ENCODE results near the gene SEC61B. TPM values are rescaled to one million over a fixed set of nuclear protein-coding genes. Genes with fewer than 3 reads are reported as not detected.
A peak's percentile ranks its signal among the peaks of the same experiment; 100 is the strongest.
"Not testable (repeated sequence)": the region's sequence is repeated elsewhere in the genome, so short reads cannot be mapped to it uniquely, and the experiment has no call there.

Gene SEC61B
- total RNA-seq, 2 experiments from 2014 or later: 104 to 116 TPM

GRCh38 chr9:99184110-99184474 is 38.0 kb upstream of the SEC61B start:
- H3K4me1 Mint-ChIP-seq: peaks cover 56% of the 10 kb centered on the region

GRCh38 chr9:99184475-99185347 is 37.4 kb upstream of the SEC61B start:
- Mint-ChIP-seq H3K27me3 (no peaks in the 10 kb centered on the region), H3K27ac (no peak overlapping the region), H3K4me3 (no peak overlapping the region), H3K9me3 (no peaks in the 10 kb centered on the region), H3K36me3 (ENCODE audit: low read depth) (no peaks in the 10 kb centered on the region), H3K4me1 (peaks cover 50% of the 10 kb centered on the region)
- CTCF ChIA-PET: interaction anchor here (0.6 to 1.9 kb wide), 20 partner anchors 11 to 1153 kb away, joined by 3 to 10 read pairs (median 3); partner anchors contain the start of gene NR4A3
- POLR2A ChIA-PET: no interaction called here
- DNase-seq: peak; percentile 79

More at GRCh38 chr9:99184110-99184474, 38.0 kb upstream of the SEC61B start:
- POLR2A ChIA-PET: no interaction called here
- DNase-seq: no peak
- Mint-ChIP-seq H3K27ac (no peak overlapping the region), H3K36me3 (ENCODE audit: low read depth) (no peaks in the 10 kb centered on the region), H3K9me3 (no peaks in the 10 kb centered on the region), H3K4me3 (no peak overlapping the region), H3K27me3 (no peaks in the 10 kb centered on the region)
- CTCF ChIA-PET: interaction anchor here (0.7 to 1.9 kb wide), 13 partner anchors 11 to 1140 kb away, joined by 3 to 10 read pairs (median 3); partner anchors contain the start of gene NR4A3

DNA sequence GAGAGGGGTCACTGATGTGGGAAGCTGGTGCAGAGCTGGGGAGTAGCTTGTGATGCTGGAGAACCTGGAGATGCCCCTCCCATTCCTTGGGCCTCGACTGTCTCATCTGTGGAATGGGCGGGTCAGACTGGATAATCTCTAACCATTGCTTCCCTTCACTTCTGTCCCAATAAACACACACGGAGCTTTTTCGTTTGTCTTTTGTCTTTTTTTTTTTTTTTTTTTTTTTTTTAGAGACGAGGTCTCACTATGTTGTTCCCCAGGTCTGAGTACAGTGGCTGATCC is 36.8 kb upstream of the SEC61B start:
- Mint-ChIP-seq H3K27ac (no peak overlapping the region), H3K36me3 (ENCODE audit: low read depth) (no peaks in the 10 kb centered on the region), H3K9me3 (no peaks in the 10 kb centered on the region), H3K4me3 (no peak overlapping the region), H3K4me1 (peaks cover 46% of the 10 kb centered on the region), H3K27me3 (no peaks in the 10 kb centered on the region)
- ChIA-PET POLR2A (no interaction called here), CTCF (interaction anchor here (0.6 to 1.9 kb wide), 17 partner anchors 10 to 1153 kb away, joined by 3 to 10 read pairs (median 3); no protein-coding TSS in a partner anchor)
- no peak for DNase-seq

- no peak overlapping the region for H3K4me3 Mint-ChIP-seq
- ChIA-PET POLR2A (no interaction called here), CTCF (interaction anchor here (1.3 to 1.9 kb wide), 2 partner anchors 45 to 184 kb away, joined by 3 read pairs; no protein-coding TSS in a partner anchor)
- H3K4me1 Mint-ChIP-seq: peaks cover 39% of the 10 kb centered on the region
- no peaks in the 10 kb centered on the region for H3K27me3 Mint-ChIP-seq
- DNase-seq: no peak
- H3K9me3 Mint-ChIP-seq: no peaks in the 10 kb centered on the region
- H3K36me3 Mint-ChIP-seq (ENCODE audit: low read depth): no peaks in the 10 kb centered on the region
- H3K27ac Mint-ChIP-seq: no peak overlapping the region
Observed at GRCh38 chr9:99185934-99186333, 36.1 kb upstream of the SEC61B start.

DNA sequence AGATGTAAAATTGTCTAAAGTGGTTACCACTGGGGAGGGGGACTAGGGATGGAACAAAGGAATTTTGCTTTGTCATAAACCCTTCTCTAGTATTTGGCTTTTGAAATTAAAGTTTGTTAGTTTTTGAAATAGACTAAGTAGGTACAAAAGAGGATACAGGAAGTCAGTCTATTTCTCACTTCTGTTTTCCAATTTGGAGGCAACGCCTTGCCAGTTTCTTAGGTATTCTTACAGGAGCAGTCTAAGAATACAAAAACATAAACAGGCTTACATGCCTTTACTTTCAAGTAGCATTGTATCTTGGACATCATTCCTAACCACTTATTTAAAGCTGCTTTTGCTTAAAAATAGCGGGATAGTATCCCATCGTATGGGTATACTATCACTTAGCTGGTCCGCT is 34.8 kb upstream of the SEC61B start:
- H3K4me1 Mint-ChIP-seq: peaks cover 27% of the 10 kb centered on the region
- no peaks in the 10 kb centered on the region for H3K9me3 Mint-ChIP-seq
- no peak overlapping the region for H3K27ac Mint-ChIP-seq
- no peaks in the 10 kb centered on the region for H3K36me3 Mint-ChIP-seq (ENCODE audit: low read depth)
- no peak for DNase-seq
- H3K4me3 Mint-ChIP-seq: no peak overlapping the region
- CTCF ChIA-PET: no interaction called here
- no peaks in the 10 kb centered on the region for H3K27me3 Mint-ChIP-seq
- POLR2A ChIA-PET: no interaction called here

GRCh38 chr9:99189186-99189585 is 32.9 kb upstream of the SEC61B start:
- Mint-ChIP-seq H3K36me3 (ENCODE audit: low read depth) (no peaks in the 10 kb centered on the region), H3K9me3 (no peaks in the 10 kb centered on the region), H3K4me1 (peaks cover 29% of the 10 kb centered on the region), H3K4me3 (no peak overlapping the region), H3K27ac (no peak overlapping the region), H3K27me3 (no peaks in the 10 kb centered on the region)
- DNase-seq: no peak
- ChIA-PET POLR2A (no interaction called here), CTCF (interaction anchor here (1.0 to 1.6 kb wide), 2 partner anchors 60 to 1286 kb away, joined by 3 read pairs; no protein-coding TSS in a partner anchor)

DNA sequence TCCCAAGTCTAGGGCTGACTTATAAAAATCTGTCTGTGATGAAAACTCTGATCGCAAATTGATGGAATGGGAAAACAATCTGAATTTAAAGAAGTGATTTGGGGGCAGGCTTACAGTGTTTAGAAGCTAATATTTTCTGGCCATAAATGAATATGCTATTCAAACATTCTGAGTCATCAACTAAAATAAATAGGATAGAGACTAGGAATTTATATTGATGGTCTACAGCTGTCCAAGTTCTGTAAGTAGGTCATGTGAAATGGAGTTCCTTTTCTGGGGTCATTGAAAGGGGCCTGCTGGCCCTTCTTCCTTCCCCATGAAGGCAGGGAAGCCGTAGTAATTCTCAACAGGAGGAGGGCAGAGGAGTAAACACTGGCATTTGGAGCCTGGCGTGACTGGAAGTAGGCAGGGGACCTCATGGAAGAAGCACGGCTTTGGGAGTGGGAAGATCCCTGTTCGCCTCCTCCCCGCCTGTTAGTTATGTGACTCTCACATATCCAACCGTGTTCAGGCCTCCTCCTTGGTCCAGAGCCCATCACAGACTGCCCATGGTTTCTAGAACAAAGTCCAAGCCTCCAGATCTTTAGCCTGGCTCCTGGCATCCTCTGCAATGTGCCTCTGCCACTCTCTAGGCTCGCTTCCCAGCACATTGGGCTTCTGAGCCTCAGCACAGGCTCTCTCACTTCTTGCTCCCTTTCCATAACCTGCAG is 32.0 kb upstream of the SEC61B start:
- H3K27me3 Mint-ChIP-seq: no peaks in the 10 kb centered on the region
- no peak overlapping the region for H3K27ac Mint-ChIP-seq
- no peaks in the 10 kb centered on the region for H3K36me3 Mint-ChIP-seq (ENCODE audit: low read depth)
- H3K9me3 Mint-ChIP-seq: no peaks in the 10 kb centered on the region
- H3K4me3 Mint-ChIP-seq: no peak overlapping the region
- ChIA-PET POLR2A (no interaction called here), CTCF (interaction anchor here (1.7 kb wide), 1 partner anchor 7 kb away, joined by 4 read pairs; no protein-coding TSS in a partner anchor)
- no peak for DNase-seq
- H3K4me1 Mint-ChIP-seq: peaks cover 23% of the 10 kb centered on the region

DNA sequence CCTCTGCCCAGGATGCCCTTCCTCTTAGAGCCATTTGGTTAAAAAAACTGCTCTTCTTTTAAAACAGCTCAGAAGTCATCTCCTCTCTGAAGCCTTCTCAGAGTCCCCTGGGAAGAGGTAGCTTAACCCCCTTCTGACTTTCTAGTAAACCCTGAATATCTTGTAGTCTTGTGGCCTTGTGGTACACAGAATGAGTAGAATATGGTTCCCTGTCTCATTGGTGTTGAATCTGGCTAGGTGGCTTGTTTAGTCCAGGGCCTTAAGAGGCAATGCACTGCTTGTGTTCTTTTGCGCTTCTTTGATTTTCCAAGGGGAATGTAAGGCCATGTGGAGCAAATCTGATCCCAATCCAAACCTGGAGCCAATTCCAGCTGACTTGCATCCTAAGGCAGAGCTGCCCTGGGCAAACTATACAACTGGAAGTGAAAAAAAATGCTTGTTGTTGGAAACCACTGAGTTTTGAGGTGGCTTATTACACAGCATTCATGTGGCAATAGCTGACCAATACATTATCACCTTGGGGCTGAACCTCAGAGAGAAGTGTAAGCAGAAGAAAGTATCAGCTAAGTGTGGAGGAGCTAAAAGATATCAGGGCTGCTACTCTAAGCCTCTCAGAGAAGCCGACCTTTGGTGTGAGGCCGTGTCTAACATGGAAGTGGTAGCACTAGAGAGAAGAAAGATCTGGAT is 31.3 kb upstream of the SEC61B start:
- no peak for DNase-seq
- no peak overlapping the region for H3K4me3 Mint-ChIP-seq
- no peaks in the 10 kb centered on the region for H3K36me3 Mint-ChIP-seq (ENCODE audit: low read depth)
- ChIA-PET POLR2A (no interaction called here), CTCF (interaction anchor here (1.7 kb wide), 1 partner anchor 8 kb away, joined by 4 read pairs; no protein-coding TSS in a partner anchor)
- H3K27ac Mint-ChIP-seq: no peak overlapping the region
- H3K27me3 Mint-ChIP-seq: no peaks in the 10 kb centered on the region
- peaks cover 23% of the 10 kb centered on the region for H3K4me1 Mint-ChIP-seq
- H3K9me3 Mint-ChIP-seq: no peaks in the 10 kb centered on the region

- ChIA-PET CTCF (no interaction called here), POLR2A (no interaction called here)
- no peak overlapping the region for H3K4me3 Mint-ChIP-seq
- no peaks in the 10 kb centered on the region for H3K9me3 Mint-ChIP-seq
- no peak overlapping the region for H3K27ac Mint-ChIP-seq
- peaks cover 27% of the 10 kb centered on the region for H3K4me1 Mint-ChIP-seq
- no peak for DNase-seq
- H3K27me3 Mint-ChIP-seq: no peaks in the 10 kb centered on the region
- H3K36me3 Mint-ChIP-seq (ENCODE audit: low read depth): no peaks in the 10 kb centered on the region
Observed at GRCh38 chr9:99192786-99193465, 29.2 kb upstream of the SEC61B start.

GRCh38 chr9:99193466-99193821 is 28.6 kb upstream of the SEC61B start:
- Mint-ChIP-seq H3K36me3 (ENCODE audit: low read depth) (no peaks in the 10 kb centered on the region), H3K9me3 (no peaks in the 10 kb centered on the region), H3K27me3 (no peaks in the 10 kb centered on the region), H3K4me1 (peaks cover 28% of the 10 kb centered on the region), H3K27ac (no peak overlapping the region), H3K4me3 (no peak overlapping the region)
- CTCF ChIA-PET: no interaction called here
- POLR2A ChIA-PET: no interaction called here
- no peak for DNase-seq

DNA sequence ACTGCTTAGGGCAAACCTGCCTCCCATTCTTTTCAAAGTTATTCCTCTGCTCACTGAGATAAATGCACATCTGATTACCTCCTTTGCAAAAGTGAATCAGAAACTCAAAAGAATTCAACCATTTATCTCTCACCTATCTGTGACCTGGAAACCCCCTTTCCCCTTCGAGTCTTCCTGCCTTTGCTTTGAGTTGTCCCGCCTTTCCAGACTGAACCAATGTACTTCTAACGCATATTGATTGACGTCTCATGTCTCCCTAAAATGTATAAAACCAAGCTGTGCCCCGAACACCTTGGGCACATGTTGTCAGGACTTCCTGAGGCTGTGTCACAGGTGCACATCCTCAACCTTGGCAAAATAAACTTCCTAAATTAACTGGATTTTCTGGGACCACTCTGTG is 25.6 kb upstream of the SEC61B start:
- H3K9me3 Mint-ChIP-seq; DNase-seq; CTCF ChIA-PET; H3K4me3 Mint-ChIP-seq; POLR2A ChIA-PET; H3K27me3 Mint-ChIP-seq; H3K27ac Mint-ChIP-seq; H3K36me3 Mint-ChIP-seq (ENCODE audit: low read depth): not testable (repeated sequence)
- H3K4me1 Mint-ChIP-seq: peaks cover 28% of the 10 kb centered on the region

DNA sequence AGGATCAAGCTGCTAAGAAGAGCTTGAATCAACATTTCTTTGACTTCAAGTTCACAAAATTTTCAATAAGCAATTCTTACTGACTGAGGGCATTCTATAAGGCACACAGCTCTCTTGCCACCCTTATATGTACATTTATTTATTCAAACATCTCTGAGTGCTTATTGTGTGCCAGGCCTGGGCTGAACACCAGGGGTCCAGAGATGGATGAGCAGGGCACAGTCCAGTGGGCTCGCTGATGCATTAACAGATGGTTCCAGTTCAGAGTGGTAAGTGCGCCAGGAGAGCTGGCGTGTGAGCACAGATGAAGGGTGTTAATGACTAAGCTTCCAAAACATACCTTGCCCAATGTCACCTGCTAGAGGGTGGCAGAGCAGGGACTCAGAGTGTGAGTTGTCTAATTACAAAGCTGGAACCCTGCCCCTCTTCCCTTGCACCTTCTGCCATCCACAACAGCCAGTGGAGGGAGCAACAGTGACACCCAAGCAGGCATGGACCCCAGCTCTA is 24.9 kb upstream of the SEC61B start:
- ChIA-PET POLR2A (no interaction called here), CTCF (interaction anchor here (0.9 to 1.7 kb wide), 4 partner anchors 12 to 56 kb away, joined by 3 to 4 read pairs (median 3); partner anchors contain the start of genes ALG2 and SEC61B)
- Mint-ChIP-seq H3K4me3 (no peak overlapping the region), H3K4me1 (peaks cover 28% of the 10 kb centered on the region), H3K36me3 (ENCODE audit: low read depth) (no peaks in the 10 kb centered on the region), H3K27me3 (peaks cover 3% of the 10 kb centered on the region), H3K9me3 (no peaks in the 10 kb centered on the region), H3K27ac (no peak overlapping the region)
- no peak for DNase-seq

Data from activated CD4-positive, alpha-beta T cell treated with anti-CD3 and anti-CD28 coated beads, Interleukin-2, amount 10 ng/mL, durations not matched to agents 7 days and 5 days (primary cell).